Stimulated activated CD4-positive, alpha-beta T cell treated with anti-CD3 and anti-CD28 coated beads, Interleukin-4, amount 100 ng/mL, for 4 hours (primary cell): Measurements from ENCODE around the gene TNIP3.
"Not testable (repeated sequence)": the region's sequence is repeated elsewhere in the genome, so short reads cannot be mapped to it uniquely, and the experiment has no call there.

Experiments used
- DNase-seq, 2 experiments: peaks; one replicate each; pipeline ENCODE4 v3.0.0-alpha.2; 2020

TNIP3 gene

GRCh38 chr4:121164291-121164690 is at the start of gene TNIP3:
TNIP3 (minus strand) TSS chr4:121164321; CDS start chr4:121164125, 196 bp downstream.
- DNase-seq = no peak

GRCh38 chr4:121212806-121213205 is 48.7 kb upstream of the TNIP3 start:
- no peak for DNase-seq

- DNase-seq = no peak
Measured at GRCh38 chr4:121209171-121209570, 45.0 kb upstream of the TNIP3 start.

DNA sequence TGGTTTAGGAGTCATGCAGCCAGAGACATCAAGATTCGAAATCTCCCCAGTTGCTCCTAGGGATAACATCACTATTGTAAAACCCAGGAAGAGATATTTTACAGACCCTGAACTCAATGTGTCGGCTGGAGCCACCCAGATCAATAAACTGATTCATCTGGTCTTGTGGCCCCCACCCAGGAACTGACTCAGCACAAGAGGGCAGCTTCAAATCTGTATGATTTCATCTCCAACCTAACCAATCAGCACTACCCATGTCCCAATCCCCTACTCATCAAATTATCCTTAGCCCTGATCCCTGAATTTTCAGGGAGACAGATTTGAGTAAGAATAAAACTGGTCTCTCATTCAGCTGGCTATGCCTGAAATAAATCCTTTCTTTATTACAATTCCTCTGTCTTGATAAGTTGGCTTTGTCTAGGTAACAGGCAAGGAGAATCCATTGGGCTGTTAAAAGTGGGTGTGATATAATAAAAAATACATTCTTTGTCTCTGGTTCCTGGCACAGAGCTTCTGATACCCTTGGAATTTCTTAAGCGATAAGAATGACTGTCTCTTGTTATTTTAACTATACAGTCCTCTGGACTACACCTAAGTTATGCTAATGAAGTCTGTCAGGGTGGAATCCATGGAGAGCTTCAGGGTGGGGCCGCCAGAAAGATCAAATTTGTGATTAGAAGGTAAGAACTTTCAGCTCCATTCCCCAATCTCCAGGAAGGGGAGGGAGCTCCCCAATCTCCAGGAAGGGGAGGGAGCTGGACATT is 44.3 kb upstream of the TNIP3 start:
- DNase-seq = no peak

DNA sequence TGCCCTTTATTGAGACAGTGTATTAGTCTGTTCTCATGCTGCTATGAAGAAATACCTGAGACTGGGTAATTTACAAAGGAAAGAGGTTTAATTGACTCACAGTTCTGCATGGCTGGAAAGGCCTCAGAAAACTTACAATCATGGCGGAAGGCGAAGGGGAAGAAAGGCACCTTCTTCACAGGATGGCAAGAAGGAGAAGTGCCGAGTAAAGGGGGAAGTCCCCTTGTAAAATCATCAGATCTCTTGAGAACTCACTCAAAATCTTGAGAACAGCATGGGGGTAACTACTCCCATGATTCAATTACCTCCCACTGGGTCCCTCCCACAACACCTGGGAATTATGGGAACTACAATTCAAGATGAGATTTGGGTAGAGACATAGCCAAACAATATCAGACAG is 41.7 kb upstream of the TNIP3 start:
- not testable (repeated sequence) for DNase-seq

DNA sequence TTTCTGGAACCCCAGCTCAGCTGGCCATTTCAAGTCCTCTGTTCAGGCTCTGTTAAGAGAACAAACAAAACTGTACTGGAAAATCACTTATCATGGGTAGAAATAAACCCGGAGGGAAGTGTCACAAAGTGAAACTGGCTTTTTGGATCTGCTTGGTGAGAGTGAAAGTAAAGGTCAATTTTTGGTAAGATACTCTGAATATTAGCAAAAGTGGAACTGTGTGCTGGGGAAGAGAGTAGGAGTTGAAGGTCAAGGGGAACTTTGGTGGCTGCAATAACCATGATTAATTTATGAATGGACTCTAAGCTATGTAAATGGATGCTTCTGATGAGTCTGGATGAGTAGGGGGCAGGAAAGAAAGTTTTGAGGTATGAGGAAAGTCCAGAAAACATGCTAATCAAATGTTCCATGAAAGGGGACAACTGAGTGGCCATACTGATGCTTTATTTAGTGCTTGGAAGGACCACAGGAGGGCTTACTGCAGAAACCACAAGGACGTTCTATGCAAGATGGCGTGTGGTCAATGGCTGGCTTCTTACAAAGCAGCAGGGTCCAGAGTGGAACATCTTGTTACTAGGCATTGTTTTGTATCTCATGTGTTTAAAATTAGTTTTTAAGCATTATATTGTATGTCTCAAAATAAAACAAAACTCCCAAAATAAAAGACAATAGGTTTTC is 36.8 kb upstream of the TNIP3 start:
- DNase-seq = no peak

DNA sequence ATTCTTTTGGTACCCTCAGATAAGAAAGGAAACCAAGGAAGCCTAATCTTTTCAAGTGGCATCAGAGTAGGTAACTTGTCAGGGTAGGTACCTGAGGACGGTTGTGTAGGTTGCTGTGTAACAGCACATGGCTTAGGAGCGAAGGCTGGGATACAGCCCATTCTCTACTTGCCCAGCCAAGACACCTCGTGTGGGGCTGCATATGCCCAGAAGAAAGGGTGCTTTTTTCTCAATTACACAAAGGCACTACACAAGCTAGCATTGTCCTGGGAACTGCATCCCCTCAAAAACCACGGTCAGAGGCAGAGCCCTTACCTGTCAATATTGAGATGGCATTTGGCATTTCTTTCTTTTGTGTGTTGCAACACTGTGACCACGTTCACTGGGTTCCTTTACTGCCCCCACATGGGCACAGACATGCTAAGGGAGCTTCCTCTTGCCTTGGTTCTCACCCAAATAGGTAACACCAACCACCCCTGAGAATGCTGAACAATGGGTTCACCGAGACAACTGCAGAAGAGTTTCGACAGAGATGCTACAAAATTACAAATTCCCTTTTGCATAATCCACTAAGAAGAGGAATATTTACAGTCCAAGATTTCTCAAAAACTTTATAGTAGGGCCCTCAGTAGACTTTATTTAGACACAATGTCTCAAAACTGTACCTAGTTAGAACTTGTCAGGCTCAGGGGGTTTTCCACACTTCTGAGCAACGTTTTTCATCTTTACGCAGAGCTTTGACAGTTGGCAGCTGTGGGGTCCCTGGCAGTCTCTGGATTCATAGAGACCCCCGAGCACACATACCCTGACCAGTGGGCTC is 35.8 kb upstream of the TNIP3 start:
- no peak for DNase-seq

DNA sequence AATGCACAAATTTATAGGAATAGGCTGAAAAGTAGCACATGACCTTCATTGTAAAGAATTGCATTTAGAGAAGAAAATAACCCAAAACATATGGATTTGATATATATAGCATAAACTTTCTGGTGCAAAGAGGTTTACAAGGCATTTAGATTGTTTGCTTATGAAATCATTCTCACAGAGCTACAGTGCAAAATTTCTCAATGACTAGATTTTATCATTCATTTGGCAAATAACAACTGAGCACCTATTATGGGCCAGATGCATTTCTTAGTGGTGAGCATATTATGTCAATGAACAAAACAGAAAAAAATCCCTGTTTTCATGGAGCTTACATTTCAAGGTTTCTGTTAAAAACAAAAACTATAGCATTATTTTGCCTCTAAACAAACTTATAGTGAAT is 34.1 kb upstream of the TNIP3 start:
- no peak for DNase-seq

DNA sequence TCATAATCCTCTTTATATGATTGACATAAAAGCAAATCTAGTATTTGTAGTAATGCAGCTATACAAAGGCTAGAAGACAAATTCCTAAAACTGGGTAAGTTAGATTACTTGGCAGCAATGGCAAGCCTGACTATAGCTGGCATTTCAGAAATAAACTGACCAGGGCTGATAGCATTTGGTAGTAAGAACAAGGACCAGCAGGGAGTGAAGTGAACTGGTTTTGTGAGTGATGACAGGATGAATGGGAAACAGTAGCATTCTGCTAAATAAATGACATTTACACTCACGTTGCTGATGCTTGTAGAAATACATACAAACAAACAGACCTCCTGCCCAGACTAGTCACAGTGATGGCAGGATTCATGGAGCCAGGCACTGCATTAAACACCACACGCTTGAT is 31.5 kb upstream of the TNIP3 start:
- DNase-seq = no peak

DNA sequence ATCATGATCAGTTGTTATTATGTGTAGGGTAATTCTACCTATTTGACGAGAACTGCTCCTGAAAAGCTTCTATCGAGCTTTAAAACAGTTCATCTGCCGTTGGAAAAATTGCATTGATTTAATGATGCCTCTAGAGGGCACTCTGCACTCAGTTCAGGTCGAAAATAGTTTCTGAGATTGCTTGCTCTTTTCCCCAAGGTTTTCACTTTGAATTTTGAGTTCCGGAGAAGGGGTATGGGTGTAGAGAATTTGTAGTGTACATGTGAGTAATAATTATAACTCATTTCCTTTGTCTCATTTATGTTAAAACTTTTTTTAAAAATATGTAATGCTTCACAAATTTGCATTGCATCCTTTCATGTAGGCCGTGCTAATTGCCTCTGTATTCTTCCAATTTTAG is 28.4 kb upstream of the TNIP3 start:
- DNase-seq = peak in 1 of 2 experiments; percentile 18

GRCh38 chr4:121192013-121192412 is 27.9 kb upstream of the TNIP3 start:
- DNase-seq = no peak

GRCh38 chr4:121191361-121191760 is 27.2 kb upstream of the TNIP3 start:
- DNase-seq = no peak

GRCh38 chr4:121190389-121190788 is 26.3 kb upstream of the TNIP3 start:
- no peak for DNase-seq

- peak; percentile 7 to 44 for DNase-seq
Measured at GRCh38 chr4:121189326-121190215, 25.4 kb upstream of the TNIP3 start.

DNA sequence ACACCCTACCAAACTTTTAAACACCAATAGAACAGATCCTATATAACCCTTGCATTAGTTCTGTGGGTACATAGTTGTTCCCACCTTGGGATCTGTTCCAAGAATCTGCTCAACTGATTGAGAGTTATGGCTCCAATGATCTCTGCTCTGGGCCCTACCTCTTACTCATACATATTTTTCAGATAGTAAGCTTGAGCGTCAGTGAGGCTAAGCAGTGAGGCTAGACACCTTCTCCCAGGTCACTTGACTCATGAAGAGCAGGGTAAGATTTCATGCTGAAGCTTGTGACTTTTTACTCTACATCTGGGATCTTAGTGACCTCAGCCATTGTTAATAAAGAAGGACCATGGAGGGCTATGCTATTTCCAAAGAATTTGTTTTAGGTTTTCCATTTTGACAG is 23.1 kb upstream of the TNIP3 start:
- no peak for DNase-seq

DNA sequence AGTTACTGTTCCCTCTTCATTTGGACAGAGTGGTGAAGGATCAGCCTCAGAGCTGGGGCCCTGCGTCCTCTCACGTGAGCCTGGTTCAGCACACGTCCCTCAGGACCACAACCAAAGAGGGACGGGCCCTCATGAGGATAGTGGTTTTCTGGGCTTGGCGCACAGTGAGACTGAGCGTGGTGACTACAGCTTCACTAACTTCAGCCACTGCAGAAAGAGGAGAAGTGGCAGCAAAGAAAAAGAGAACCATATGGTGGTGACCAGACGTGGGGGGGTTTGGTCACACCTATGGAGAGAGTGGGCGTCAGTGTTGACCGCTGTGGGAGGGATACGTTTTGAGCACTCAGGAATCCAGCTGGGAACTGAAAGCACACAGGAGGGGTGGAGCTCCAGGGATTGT is 21.8 kb upstream of the TNIP3 start:
- DNase-seq = no peak

DNA sequence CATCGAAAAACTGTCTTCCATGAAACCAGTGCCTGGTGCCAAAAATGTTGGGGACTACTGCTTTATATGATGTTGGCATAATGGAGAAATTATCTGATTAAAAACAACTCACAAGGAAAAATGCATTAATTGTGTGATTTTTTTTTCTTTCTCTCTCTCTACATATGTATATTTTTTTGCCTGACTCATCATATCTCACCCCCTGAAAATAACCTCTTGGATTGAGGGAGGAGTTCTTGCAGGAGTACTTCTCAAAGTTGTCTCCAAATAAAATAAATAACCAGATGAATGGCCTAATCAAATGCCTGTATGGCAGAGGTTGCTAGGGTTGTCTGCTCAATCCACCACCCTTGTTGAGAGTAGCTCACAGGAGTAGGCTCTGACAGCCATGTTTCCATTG is 19.9 kb upstream of the TNIP3 start:
- no peak for DNase-seq

GRCh38 chr4:121183361-121183760 is 19.2 kb upstream of the TNIP3 start:
- no peak for DNase-seq

DNA sequence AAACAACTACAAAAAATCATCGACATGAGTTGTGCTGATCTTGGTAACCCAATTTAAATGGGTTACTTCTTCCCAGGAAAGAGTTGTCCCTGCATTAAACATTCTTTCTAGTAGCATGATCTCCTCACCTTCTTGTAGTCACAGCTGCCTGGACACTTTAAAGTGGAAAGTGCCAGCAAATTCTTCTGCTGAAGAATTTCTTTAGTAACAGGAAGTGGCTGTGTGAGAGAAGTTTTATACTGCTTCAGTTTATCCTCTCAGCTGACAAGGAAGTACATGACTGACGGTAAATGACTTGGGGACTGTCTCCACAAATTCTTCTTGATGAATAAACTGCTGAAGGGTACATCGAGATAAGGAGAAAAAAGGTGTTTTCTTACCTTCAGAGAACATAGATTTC is 18.2 kb upstream of the TNIP3 start:
- DNase-seq = peak in 1 of 2 experiments; percentile 19

- no peak for DNase-seq
Measured at GRCh38 chr4:121181493-121181892, 17.4 kb upstream of the TNIP3 start.

DNA sequence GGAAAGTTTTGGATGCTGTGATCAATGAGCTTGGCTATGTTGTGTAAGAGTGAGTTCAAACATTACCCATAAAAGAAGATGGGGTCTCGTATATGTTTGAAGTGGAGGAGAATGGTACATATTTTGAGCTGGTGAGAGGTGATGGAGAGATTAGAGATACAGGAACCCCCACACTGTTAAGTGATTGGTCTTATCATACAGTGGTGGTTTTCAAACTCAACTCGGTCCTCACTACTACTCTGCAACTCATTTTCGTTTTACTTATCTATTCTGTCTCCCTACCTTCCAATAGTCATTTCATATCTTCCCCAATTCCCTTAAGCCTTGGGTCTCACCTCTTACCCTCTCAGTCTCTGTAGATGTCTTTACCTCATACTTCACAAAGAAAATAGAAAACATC is 16.4 kb upstream of the TNIP3 start:
- DNase-seq = no peak

DNA sequence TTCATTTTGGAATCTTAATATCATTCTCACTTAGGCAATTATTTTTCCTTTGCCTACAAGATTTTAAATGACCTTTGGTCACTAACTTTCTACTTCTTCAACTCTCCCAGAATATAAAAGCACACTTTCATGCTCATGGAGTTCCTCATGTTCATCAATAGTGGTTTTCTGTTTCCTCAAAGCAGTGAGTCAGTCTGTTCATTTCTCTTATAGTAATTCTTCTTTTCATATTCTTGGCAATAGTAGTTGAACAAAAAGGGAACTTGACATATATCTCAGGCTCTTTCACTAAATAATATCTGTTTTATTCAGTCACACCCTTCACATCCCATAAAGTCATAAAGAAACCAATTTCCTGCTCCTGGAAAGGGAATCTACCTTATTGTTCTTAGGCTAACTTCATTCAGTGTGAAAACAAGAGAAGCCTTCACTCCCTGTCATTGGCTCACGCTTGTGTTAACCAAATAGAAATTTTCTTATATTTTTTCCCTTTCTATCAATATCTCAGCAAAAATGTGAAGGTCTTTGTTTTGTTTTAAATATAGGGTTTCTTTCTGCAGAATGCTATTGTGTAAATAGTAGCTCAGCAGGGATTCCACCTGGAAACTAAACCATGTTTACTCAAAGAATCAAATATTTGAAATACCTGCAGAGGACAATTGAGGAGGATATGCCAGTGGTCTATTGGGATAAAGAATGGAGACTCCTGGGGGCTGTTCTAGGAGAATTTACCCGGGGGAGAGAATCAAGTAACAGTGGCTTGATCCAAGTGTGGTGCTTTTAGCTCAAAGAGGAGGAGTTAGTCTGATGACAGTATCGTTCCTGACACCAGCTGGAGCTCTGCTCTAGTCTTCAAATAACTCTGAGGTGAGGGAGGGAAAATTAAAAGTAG is 13.4 kb upstream of the TNIP3 start:
- DNase-seq = no peak
